ENCODE measurements around the gene KCNK2.

The KCNK2 gene

GRCh38 chr1:215256936-215257679, 174.6 kb downstream of the KCNK2 start:
- no peak for DNase-seq (ENCODE audit: low spot score)

GRCh38 chr1:215260711-215261110, 178.2 kb downstream of the KCNK2 start:
- DNase-seq (ENCODE audit: low spot score), result no peak

- DNase-seq (ENCODE audit: low spot score), result no peak
Observed at GRCh38 chr1:215262106-215262505, 179.6 kb downstream of the KCNK2 start.

GRCh38 chr1:215263636-215264035, 181.1 kb downstream of the KCNK2 start:
- no peak for DNase-seq (ENCODE audit: low spot score)

- DNase-seq (ENCODE audit: low spot score), result no peak
Observed at GRCh38 chr1:215264649-215265048, 182.1 kb downstream of the KCNK2 start.

GRCh38 chr1:215267495-215267894, 185.0 kb downstream of the KCNK2 start:
- no peak for DNase-seq (ENCODE audit: low spot score)

- no peak for DNase-seq (ENCODE audit: low spot score)
Observed at GRCh38 chr1:215269955-215270354, 187.4 kb downstream of the KCNK2 start.

- DNase-seq (ENCODE audit: low spot score), result peak; percentile 13
Observed at GRCh38 chr1:215273838-215274516, 191.4 kb downstream of the KCNK2 start.

- no peak for DNase-seq (ENCODE audit: low spot score)
Observed at GRCh38 chr1:215276582-215276981, 194.0 kb downstream of the KCNK2 start.

GRCh38 chr1:215277532-215277931, 195.0 kb downstream of the KCNK2 start:
- no peak for DNase-seq (ENCODE audit: low spot score)

GRCh38 chr1:215279682-215280081, 197.1 kb downstream of the KCNK2 start:
- DNase-seq (ENCODE audit: low spot score), result no peak

GRCh38 chr1:215282557-215282956, 200.0 kb downstream of the KCNK2 start:
- no peak for DNase-seq (ENCODE audit: low spot score)

- DNase-seq (ENCODE audit: low spot score), result no peak
Observed at GRCh38 chr1:215285013-215285800, 202.7 kb downstream of the KCNK2 start.
